Mesenchymal stem cell (in vitro differentiated cells and primary cell): Measurements from ENCODE around the gene F8.
"Not testable (repeated sequence)": the region's sequence is repeated elsewhere in the genome, so short reads cannot be mapped to it uniquely, and the experiment has no call there.

ENCODE experiments used
- DNase-seq: peaks from one replicate; pipeline ENCODE4 v3.0.0-alpha.2; 2013
- H2AFZ ChIP-seq: one replicate; pipeline ENCODE4 v1.6.1; 2013; ENCODE audit warnings: low read depth, mild to moderate bottlenecking, control low read depth, inconsistent platforms, low read length, moderate library complexity
- H2AK5ac ChIP-seq: 2 replicates; pipeline ENCODE4 v1.6.1; 2013; ENCODE audit warnings: low read length, moderate library complexity, mild to moderate bottlenecking, inconsistent platforms; ENCODE audit not compliant: severe bottlenecking
- H2BK120ac ChIP-seq: one replicate; pipeline ENCODE4 v1.6.1; 2013; ENCODE audit warnings: low read depth, mild to moderate bottlenecking, inconsistent platforms, low read length, moderate library complexity
- H2BK12ac ChIP-seq, 2 experiments: one replicate each; pipeline ENCODE4 v1.6.1; 2013; ENCODE audit warnings: inconsistent platforms in 2 of 2, low read length in 2 of 2, mild to moderate bottlenecking in 2 of 2, moderate library complexity in 2 of 2, control low read depth in 1 of 2
- H2BK15ac ChIP-seq: one replicate; pipeline ENCODE4 v1.6.1; 2013; ENCODE audit warnings: mild to moderate bottlenecking, low read depth, inconsistent platforms; ENCODE audit not compliant: poor library complexity, severe bottlenecking
- H2BK5ac ChIP-seq: 2 replicates; pipeline ENCODE4 v1.6.1; 2013; ENCODE audit warnings: low read depth, mild to moderate bottlenecking, low read length, control low read depth, inconsistent platforms; ENCODE audit not compliant: poor library complexity, severe bottlenecking
- H3K14ac ChIP-seq, 2 experiments: one replicate each; pipeline ENCODE4 v1.6.1; 2013; ENCODE audit warnings: inconsistent platforms in 2 of 2, low read length in 2 of 2, control low read depth in 1 of 2, mild to moderate bottlenecking in 1 of 2, moderate library complexity in 1 of 2
- H3K18ac ChIP-seq, 2 experiments: one replicate each; pipeline ENCODE4 v1.6.1; 2013; ENCODE audit warnings: inconsistent platforms in 2 of 2, low read length in 2 of 2, control low read depth in 1 of 2, low read depth in 1 of 2, mild to moderate bottlenecking in 1 of 2
- H3K23ac ChIP-seq, 2 experiments: one replicate each; pipeline ENCODE4 v1.6.1; 2013; ENCODE audit warnings: inconsistent platforms in 2 of 2, low read length in 2 of 2, mild to moderate bottlenecking in 2 of 2, moderate library complexity in 2 of 2, control low read depth in 1 of 2
- H3K27ac ChIP-seq: 2 replicates; pipeline ENCODE4 v1.5.1; 2013; ENCODE audit warnings: mild to moderate bottlenecking, moderate library complexity, low read length, control low read depth, inconsistent platforms; ENCODE audit not compliant: poor library complexity, severe bottlenecking
- H3K27me3 ChIP-seq, 2 experiments: 2 replicates each; pipeline versions ENCODE4 v1.6.1 to v1.7.0; 2013; ENCODE audit warnings: low read length in 2 of 2, mild to moderate bottlenecking in 2 of 2, moderate library complexity in 2 of 2, control low read depth in 1 of 2, inconsistent platforms in 1 of 2; ENCODE audit not compliant: control insufficient read depth in 1 of 2, insufficient read depth in 1 of 2
- H3K36me3 ChIP-seq, 2 experiments: 2 replicates each; pipeline versions ENCODE4 v1.6.1 to v1.7.0; 2013; ENCODE audit warnings: low read length in 2 of 2, control low read depth in 1 of 2, inconsistent platforms in 1 of 2, low read depth in 1 of 2, mild to moderate bottlenecking in 1 of 2; ENCODE audit not compliant: insufficient read depth in 2 of 2, control insufficient read depth in 1 of 2
- H3K4ac ChIP-seq, 2 experiments: one replicate each; pipeline ENCODE4 v1.6.1; 2013; ENCODE audit warnings: inconsistent platforms in 2 of 2, low read length in 2 of 2, mild to moderate bottlenecking in 2 of 2, moderate library complexity in 2 of 2, control low read depth in 1 of 2, low read depth in 1 of 2
- H3K4me1 ChIP-seq: 2 replicates; pipeline ENCODE4 v1.6.1; 2013; ENCODE audit warnings: low read depth, low read length, control low read depth; ENCODE audit not compliant: control insufficient read depth, insufficient read depth
- H3K4me2 ChIP-seq: 2 replicates; pipeline ENCODE4 v1.6.1; 2013; ENCODE audit warnings: low read length, mild to moderate bottlenecking, inconsistent platforms; ENCODE audit not compliant: poor library complexity, severe bottlenecking
- H3K4me3 ChIP-seq, 2 experiments: 2 replicates each; pipeline versions ENCODE4 v1.5.1 to v1.7.0; 2013; ENCODE audit warnings: low read length in 2 of 2, mild to moderate bottlenecking in 2 of 2, control low read depth in 1 of 2, low read depth in 1 of 2; ENCODE audit not compliant: insufficient read depth in 1 of 2
- H3K79me1 ChIP-seq: replicated peaks from 2 replicates; pipeline ENCODE4 v1.6.1; 2013; ENCODE audit warnings: mild to moderate bottlenecking, control low read depth, low read length, inconsistent platforms; ENCODE audit not compliant: poor library complexity, severe bottlenecking
- H3K9ac ChIP-seq: 2 replicates; pipeline ENCODE4 v1.7.0; 2013; ENCODE audit warnings: mild to moderate bottlenecking, low read length, moderate library complexity
- H3K9me3 ChIP-seq: 2 replicates; pipeline ENCODE4 v1.7.0; 2013; ENCODE audit warnings: mild to moderate bottlenecking, low read length; ENCODE audit not compliant: control insufficient read depth
- H4K8ac ChIP-seq: one replicate; pipeline ENCODE4 v1.6.1; 2013; ENCODE audit warnings: inconsistent platforms, mild to moderate bottlenecking, low read length, moderate library complexity
- H4K91ac ChIP-seq: one replicate; pipeline ENCODE4 v1.6.1; 2013; ENCODE audit warnings: mild to moderate bottlenecking, low read length, inconsistent platforms
- WGBS: methylation state at CpG from one replicate; pipeline ENCODE4 v1.1.7; 2013; ENCODE audit warnings: mixed read lengths; 5-methylcytosine and 5-hydroxymethylcytosine counted together

F8 gene

DNA sequence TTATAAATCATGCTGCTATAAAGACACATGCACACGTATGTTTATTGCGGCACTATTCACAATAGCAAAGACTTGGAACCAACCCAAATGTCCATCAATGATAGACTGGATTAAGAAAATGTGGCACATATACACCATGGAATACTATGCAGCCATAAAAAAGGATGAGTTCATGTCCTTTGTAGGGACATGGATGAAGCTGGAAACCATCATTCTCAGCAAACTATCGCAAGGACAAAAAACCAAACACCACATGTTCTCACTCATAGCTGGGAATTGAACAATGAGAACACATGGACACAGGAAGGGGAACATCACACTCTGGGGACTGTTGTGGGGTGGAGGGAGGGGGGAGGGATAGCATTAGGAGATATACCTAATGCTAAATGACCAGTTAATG, 196.9 kb downstream of the F8 start:
- WGBS, result no CpG with 5 or more reads among the region's 3 CpGs
- not testable (repeated sequence) for H3K23ac ChIP-seq, H3K27ac ChIP-seq, H3K14ac ChIP-seq, H3K36me3 ChIP-seq, H4K91ac ChIP-seq, H3K9ac ChIP-seq, H3K4me3 ChIP-seq, H3K4me1 ChIP-seq, H3K4me2 ChIP-seq, H3K9me3 ChIP-seq, H4K8ac ChIP-seq, DNase-seq, H2AFZ ChIP-seq, H2AK5ac ChIP-seq, H2BK5ac ChIP-seq, H2BK120ac ChIP-seq, H3K27me3 ChIP-seq, H2BK15ac ChIP-seq, H2BK12ac ChIP-seq, H3K79me1 ChIP-seq, H3K4ac ChIP-seq, H3K18ac ChIP-seq

- no peak for DNase-seq
- H3K4me3 ChIP-seq, result no peak overlapping the region
- no peak overlapping the region for H3K14ac ChIP-seq
- no peak overlapping the region for H3K23ac ChIP-seq
- H3K27me3 ChIP-seq, result no peaks in the 10 kb centered on the region
- H3K36me3 ChIP-seq, result no peaks in the 10 kb centered on the region
- no peak overlapping the region for H2BK5ac ChIP-seq
- no peak overlapping the region for H3K4ac ChIP-seq
- no peak overlapping the region for H3K4me2 ChIP-seq
- H2AFZ ChIP-seq, result no peak overlapping the region
- H2BK15ac ChIP-seq, result no peak overlapping the region
- H2AK5ac ChIP-seq, result no peak overlapping the region
- no peak overlapping the region for H3K9ac ChIP-seq
- no peak overlapping the region for H3K18ac ChIP-seq
- no peak overlapping the region for H2BK12ac ChIP-seq
- no peak overlapping the region for H3K27ac ChIP-seq
- H2BK120ac ChIP-seq, result no peak overlapping the region
- H4K91ac ChIP-seq, result no peak overlapping the region
- no peaks in the 10 kb centered on the region for H3K9me3 ChIP-seq
- H4K8ac ChIP-seq, result no peak overlapping the region
- no peaks in the 10 kb centered on the region for H3K79me1 ChIP-seq
- no peaks in the 10 kb centered on the region for H3K4me1 ChIP-seq
- no CpG with 5 or more reads among the region's 1 CpG for WGBS
Observed at GRCh38 chrX:154824638-154825037, 197.9 kb downstream of the F8 start.

DNA sequence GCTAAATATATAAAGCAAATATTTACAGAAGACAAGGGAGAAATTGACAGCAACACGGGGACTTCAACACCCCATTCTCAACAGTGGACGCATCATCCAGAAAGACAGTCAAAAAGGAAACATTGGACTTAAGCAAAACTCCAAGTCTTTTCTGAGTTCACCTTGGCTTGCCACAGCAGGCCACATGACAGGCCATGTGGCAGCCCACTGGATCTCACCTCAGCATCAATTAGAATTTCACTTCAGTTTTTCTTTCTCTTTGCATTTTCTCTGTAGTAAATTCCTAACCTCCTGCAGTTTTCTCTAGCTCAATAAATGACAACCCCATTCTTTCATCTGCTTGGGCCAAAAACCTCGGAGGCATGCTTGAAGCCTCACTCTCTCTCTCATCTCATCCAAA, 200.5 kb downstream of the F8 start:
- no peak overlapping the region for H4K91ac ChIP-seq
- no peak overlapping the region for H3K4me3 ChIP-seq
- WGBS, result 50% methylated on average over 3 of the region's 3 CpGs
- H3K27me3 ChIP-seq, result no peaks in the 10 kb centered on the region
- H2BK15ac ChIP-seq, result no peak overlapping the region
- no peak overlapping the region for H3K18ac ChIP-seq
- H2AK5ac ChIP-seq, result no peak overlapping the region
- no peak overlapping the region for H2BK12ac ChIP-seq
- H3K27ac ChIP-seq, result no peak overlapping the region
- no peak overlapping the region for H2BK5ac ChIP-seq
- H2BK120ac ChIP-seq, result no peak overlapping the region
- no peak for DNase-seq
- no peak overlapping the region for H2AFZ ChIP-seq
- no peak overlapping the region for H3K23ac ChIP-seq
- H4K8ac ChIP-seq, result no peak overlapping the region
- H3K14ac ChIP-seq, result no peak overlapping the region
- no peaks in the 10 kb centered on the region for H3K4me1 ChIP-seq
- H3K4ac ChIP-seq, result no peak overlapping the region
- H3K9me3 ChIP-seq, result no peaks in the 10 kb centered on the region
- no peak overlapping the region for H3K4me2 ChIP-seq
- no peaks in the 10 kb centered on the region for H3K36me3 ChIP-seq
- H3K79me1 ChIP-seq, result no peaks in the 10 kb centered on the region
- no peak overlapping the region for H3K9ac ChIP-seq

GRCh38 chrX:154821523-154821922, 201.0 kb downstream of the F8 start:
- H3K4me1 ChIP-seq, result no peaks in the 10 kb centered on the region
- no peak overlapping the region for H2BK12ac ChIP-seq
- no peak overlapping the region for H3K27ac ChIP-seq
- H3K79me1 ChIP-seq, result no peaks in the 10 kb centered on the region
- no peak overlapping the region for H3K23ac ChIP-seq
- H3K4ac ChIP-seq, result no peak overlapping the region
- H4K8ac ChIP-seq, result no peak overlapping the region
- no peak overlapping the region for H2AFZ ChIP-seq
- no peak overlapping the region for H3K9ac ChIP-seq
- no peak overlapping the region for H2BK120ac ChIP-seq
- H3K14ac ChIP-seq, result no peak overlapping the region
- no peak overlapping the region for H4K91ac ChIP-seq
- no peak overlapping the region for H2AK5ac ChIP-seq
- H2BK15ac ChIP-seq, result no peak overlapping the region
- H3K4me3 ChIP-seq, result no peak overlapping the region
- H3K4me2 ChIP-seq, result no peak overlapping the region
- no peaks in the 10 kb centered on the region for H3K27me3 ChIP-seq
- H3K9me3 ChIP-seq, result no peaks in the 10 kb centered on the region
- H3K18ac ChIP-seq, result no peak overlapping the region
- DNase-seq, result no peak
- H3K36me3 ChIP-seq, result no peaks in the 10 kb centered on the region
- no peak overlapping the region for H2BK5ac ChIP-seq
